Measurements from ENCODE around the gene LHFPL2.

Gene LHFPL2

GRCh38 chr5:78601559-78602314 is 46.8 kb downstream of the LHFPL2 start:
- no peak for TF ChIP-seq CTCF (IDR thresholded peaks at IDR 0.05; ENCODE audit: borderline replicate concordance, control extremely low read depth, extremely low read depth, insufficient read depth, missing control alignments)
- DNase-seq (ENCODE audit: low spot score) = no peak
- in situ Hi-C loops (cut with MboI; ENCODE audit: low sequenced_read_pairs, unreplicated experiment) = no loop called here

GRCh38 chr5:78600687-78601414 is 47.7 kb downstream of the LHFPL2 start:
- TF ChIP-seq CTCF (IDR thresholded peaks at IDR 0.05; ENCODE audit: borderline replicate concordance, control extremely low read depth, extremely low read depth, insufficient read depth, missing control alignments) = no peak
- in situ Hi-C loops (cut with MboI; ENCODE audit: low sequenced_read_pairs, unreplicated experiment) = no loop called here
- no peak for DNase-seq (ENCODE audit: low spot score)

- in situ Hi-C loops (cut with MboI; ENCODE audit: low sequenced_read_pairs, unreplicated experiment) = no loop called here
- DNase-seq (ENCODE audit: low spot score) = no peak
- no peak for TF ChIP-seq CTCF (IDR thresholded peaks at IDR 0.05; ENCODE audit: borderline replicate concordance, control extremely low read depth, extremely low read depth, insufficient read depth, missing control alignments)
These were observed 49.6 kb downstream of the LHFPL2 start for GRCh38 chr5:78598973-78599372.

- in situ Hi-C loops (cut with MboI; ENCODE audit: low sequenced_read_pairs, unreplicated experiment) = no loop called here
- no peak for TF ChIP-seq CTCF (IDR thresholded peaks at IDR 0.05; ENCODE audit: borderline replicate concordance, control extremely low read depth, extremely low read depth, insufficient read depth, missing control alignments)
- DNase-seq (ENCODE audit: low spot score) = no peak
These were observed 50.6 kb downstream of the LHFPL2 start for GRCh38 chr5:78597974-78598371.

GRCh38 chr5:78597068-78597973 is 51.3 kb downstream of the LHFPL2 start:
- no peak for TF ChIP-seq CTCF (IDR thresholded peaks at IDR 0.05; ENCODE audit: borderline replicate concordance, control extremely low read depth, extremely low read depth, insufficient read depth, missing control alignments)
- in situ Hi-C loops (cut with MboI; ENCODE audit: low sequenced_read_pairs, unreplicated experiment) = no loop called here
- no peak for DNase-seq (ENCODE audit: low spot score)

- no peak for DNase-seq (ENCODE audit: low spot score)
- TF ChIP-seq CTCF (IDR thresholded peaks at IDR 0.05; ENCODE audit: borderline replicate concordance, control extremely low read depth, extremely low read depth, insufficient read depth, missing control alignments) = no peak
- in situ Hi-C loops (cut with MboI; ENCODE audit: low sequenced_read_pairs, unreplicated experiment) = no loop called here
These were observed 53.1 kb downstream of the LHFPL2 start for GRCh38 chr5:78595458-78595921.
